Mesenchymal stem cell (in vitro differentiated cells and primary cell): ENCODE results near the gene ASIC1.

Experiments used
- DNase-seq: peaks from one replicate; pipeline ENCODE4 v3.0.0-alpha.2; 2013
- H2AFZ ChIP-seq: one replicate; pipeline ENCODE4 v1.6.1; 2013; ENCODE audit warnings: low read depth, mild to moderate bottlenecking, control low read depth, inconsistent platforms, low read length, moderate library complexity
- H2AK5ac ChIP-seq: 2 replicates; pipeline ENCODE4 v1.6.1; 2013; ENCODE audit warnings: low read length, moderate library complexity, mild to moderate bottlenecking, inconsistent platforms; ENCODE audit not compliant: severe bottlenecking
- H2BK120ac ChIP-seq: one replicate; pipeline ENCODE4 v1.6.1; 2013; ENCODE audit warnings: low read depth, mild to moderate bottlenecking, inconsistent platforms, low read length, moderate library complexity
- H2BK12ac ChIP-seq, 2 experiments: one replicate each; pipeline ENCODE4 v1.6.1; 2013; ENCODE audit warnings: inconsistent platforms in 2 of 2, low read length in 2 of 2, mild to moderate bottlenecking in 2 of 2, moderate library complexity in 2 of 2, control low read depth in 1 of 2
- H2BK15ac ChIP-seq: one replicate; pipeline ENCODE4 v1.6.1; 2013; ENCODE audit warnings: mild to moderate bottlenecking, low read depth, inconsistent platforms; ENCODE audit not compliant: poor library complexity, severe bottlenecking
- H2BK5ac ChIP-seq: 2 replicates; pipeline ENCODE4 v1.6.1; 2013; ENCODE audit warnings: low read depth, mild to moderate bottlenecking, low read length, control low read depth, inconsistent platforms; ENCODE audit not compliant: poor library complexity, severe bottlenecking
- H3K14ac ChIP-seq, 2 experiments: one replicate each; pipeline ENCODE4 v1.6.1; 2013; ENCODE audit warnings: inconsistent platforms in 2 of 2, low read length in 2 of 2, control low read depth in 1 of 2, mild to moderate bottlenecking in 1 of 2, moderate library complexity in 1 of 2
- H3K18ac ChIP-seq, 2 experiments: one replicate each; pipeline ENCODE4 v1.6.1; 2013; ENCODE audit warnings: inconsistent platforms in 2 of 2, low read length in 2 of 2, control low read depth in 1 of 2, low read depth in 1 of 2, mild to moderate bottlenecking in 1 of 2
- H3K23ac ChIP-seq, 2 experiments: one replicate each; pipeline ENCODE4 v1.6.1; 2013; ENCODE audit warnings: inconsistent platforms in 2 of 2, low read length in 2 of 2, mild to moderate bottlenecking in 2 of 2, moderate library complexity in 2 of 2, control low read depth in 1 of 2
- H3K27ac ChIP-seq: 2 replicates; pipeline ENCODE4 v1.5.1; 2013; ENCODE audit warnings: mild to moderate bottlenecking, moderate library complexity, low read length, control low read depth, inconsistent platforms; ENCODE audit not compliant: poor library complexity, severe bottlenecking
- H3K27me3 ChIP-seq, 2 experiments: 2 replicates each; pipeline versions ENCODE4 v1.6.1 to v1.7.0; 2013; ENCODE audit warnings: low read length in 2 of 2, mild to moderate bottlenecking in 2 of 2, moderate library complexity in 2 of 2, control low read depth in 1 of 2, inconsistent platforms in 1 of 2; ENCODE audit not compliant: control insufficient read depth in 1 of 2, insufficient read depth in 1 of 2
- H3K36me3 ChIP-seq, 2 experiments: 2 replicates each; pipeline versions ENCODE4 v1.6.1 to v1.7.0; 2013; ENCODE audit warnings: low read length in 2 of 2, control low read depth in 1 of 2, inconsistent platforms in 1 of 2, low read depth in 1 of 2, mild to moderate bottlenecking in 1 of 2; ENCODE audit not compliant: insufficient read depth in 2 of 2, control insufficient read depth in 1 of 2
- H3K4ac ChIP-seq, 2 experiments: one replicate each; pipeline ENCODE4 v1.6.1; 2013; ENCODE audit warnings: inconsistent platforms in 2 of 2, low read length in 2 of 2, mild to moderate bottlenecking in 2 of 2, moderate library complexity in 2 of 2, control low read depth in 1 of 2, low read depth in 1 of 2
- H3K4me1 ChIP-seq: 2 replicates; pipeline ENCODE4 v1.6.1; 2013; ENCODE audit warnings: low read depth, low read length, control low read depth; ENCODE audit not compliant: control insufficient read depth, insufficient read depth
- H3K4me2 ChIP-seq: 2 replicates; pipeline ENCODE4 v1.6.1; 2013; ENCODE audit warnings: low read length, mild to moderate bottlenecking, inconsistent platforms; ENCODE audit not compliant: poor library complexity, severe bottlenecking
- H3K4me3 ChIP-seq, 2 experiments: 2 replicates each; pipeline versions ENCODE4 v1.5.1 to v1.7.0; 2013; ENCODE audit warnings: low read length in 2 of 2, mild to moderate bottlenecking in 2 of 2, control low read depth in 1 of 2, low read depth in 1 of 2; ENCODE audit not compliant: insufficient read depth in 1 of 2
- H3K79me1 ChIP-seq: replicated peaks from 2 replicates; pipeline ENCODE4 v1.6.1; 2013; ENCODE audit warnings: mild to moderate bottlenecking, control low read depth, low read length, inconsistent platforms; ENCODE audit not compliant: poor library complexity, severe bottlenecking
- H3K9ac ChIP-seq: 2 replicates; pipeline ENCODE4 v1.7.0; 2013; ENCODE audit warnings: mild to moderate bottlenecking, low read length, moderate library complexity
- H3K9me3 ChIP-seq: 2 replicates; pipeline ENCODE4 v1.7.0; 2013; ENCODE audit warnings: mild to moderate bottlenecking, low read length; ENCODE audit not compliant: control insufficient read depth
- H4K8ac ChIP-seq: one replicate; pipeline ENCODE4 v1.6.1; 2013; ENCODE audit warnings: inconsistent platforms, mild to moderate bottlenecking, low read length, moderate library complexity
- H4K91ac ChIP-seq: one replicate; pipeline ENCODE4 v1.6.1; 2013; ENCODE audit warnings: mild to moderate bottlenecking, low read length, inconsistent platforms
- WGBS: methylation state at CpG from one replicate; pipeline ENCODE4 v1.1.7; 2013; ENCODE audit warnings: mixed read lengths; 5-methylcytosine and 5-hydroxymethylcytosine counted together

The ASIC1 gene

DNA sequence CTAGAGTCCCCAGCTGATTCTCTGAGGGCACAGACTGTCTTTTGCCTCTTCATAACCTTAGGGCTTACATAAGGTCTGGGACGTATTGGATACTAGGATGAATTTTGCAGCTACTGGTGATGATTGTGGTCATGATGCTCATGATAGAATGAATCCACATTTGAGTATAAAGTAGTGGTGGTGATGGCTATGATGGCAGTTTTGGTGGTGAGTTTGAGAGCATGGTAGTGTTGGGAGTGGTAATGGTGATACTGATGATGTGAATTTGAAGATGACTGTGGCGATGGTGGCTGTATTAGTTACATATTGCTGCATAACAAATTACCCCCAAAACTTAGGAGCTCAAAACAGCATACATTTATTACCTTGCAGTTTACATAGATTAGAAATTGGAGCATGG lies 14.1 kb upstream of the ASIC1 start:
- H3K27me3 ChIP-seq = no peaks in the 10 kb centered on the region
- H2BK15ac ChIP-seq = no peak overlapping the region
- H2AFZ ChIP-seq = no peak overlapping the region
- H2AK5ac ChIP-seq = no peak overlapping the region
- H2BK120ac ChIP-seq = no peak overlapping the region
- H3K9ac ChIP-seq = no peak overlapping the region
- H3K4ac ChIP-seq = no peak overlapping the region
- no peak overlapping the region for H3K23ac ChIP-seq
- no peak overlapping the region for H2BK5ac ChIP-seq
- H4K91ac ChIP-seq = no peak overlapping the region
- WGBS = 88% methylated on average over 1 of the region's 2 CpGs
- no peak overlapping the region for H3K27ac ChIP-seq
- no peak overlapping the region for H3K18ac ChIP-seq
- no peaks in the 10 kb centered on the region for H3K79me1 ChIP-seq
- no peak overlapping the region for H3K4me2 ChIP-seq
- DNase-seq = no peak
- H3K9me3 ChIP-seq = no peaks in the 10 kb centered on the region
- H4K8ac ChIP-seq = no peak overlapping the region
- H2BK12ac ChIP-seq = no peak overlapping the region
- no peak overlapping the region for H3K4me3 ChIP-seq
- no peaks in the 10 kb centered on the region for H3K36me3 ChIP-seq
- H3K14ac ChIP-seq = no peak overlapping the region
- H3K4me1 ChIP-seq = peaks cover 2% of the 10 kb centered on the region

DNA sequence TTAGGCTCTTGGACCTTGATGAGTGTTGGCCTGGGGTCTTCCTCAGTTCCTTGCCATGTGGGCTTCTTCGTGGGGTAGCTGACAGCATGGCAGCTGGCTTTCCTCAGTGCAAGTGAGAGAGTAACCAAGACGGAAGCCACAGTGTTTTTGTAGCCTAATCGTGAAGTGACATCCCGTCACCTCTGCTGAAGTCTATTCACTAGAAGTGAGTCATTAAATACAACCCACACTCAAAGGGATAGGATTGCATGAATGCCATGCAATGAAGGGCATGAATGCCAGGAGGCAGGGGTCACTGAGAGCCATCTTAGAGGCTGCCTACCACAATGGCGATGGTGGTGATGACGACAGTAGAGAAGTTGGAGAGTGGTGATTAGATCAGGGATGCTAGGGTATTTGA lies 13.5 kb upstream of the ASIC1 start:
- 76% methylated on average over 4 of the region's 6 CpGs for WGBS

DNA sequence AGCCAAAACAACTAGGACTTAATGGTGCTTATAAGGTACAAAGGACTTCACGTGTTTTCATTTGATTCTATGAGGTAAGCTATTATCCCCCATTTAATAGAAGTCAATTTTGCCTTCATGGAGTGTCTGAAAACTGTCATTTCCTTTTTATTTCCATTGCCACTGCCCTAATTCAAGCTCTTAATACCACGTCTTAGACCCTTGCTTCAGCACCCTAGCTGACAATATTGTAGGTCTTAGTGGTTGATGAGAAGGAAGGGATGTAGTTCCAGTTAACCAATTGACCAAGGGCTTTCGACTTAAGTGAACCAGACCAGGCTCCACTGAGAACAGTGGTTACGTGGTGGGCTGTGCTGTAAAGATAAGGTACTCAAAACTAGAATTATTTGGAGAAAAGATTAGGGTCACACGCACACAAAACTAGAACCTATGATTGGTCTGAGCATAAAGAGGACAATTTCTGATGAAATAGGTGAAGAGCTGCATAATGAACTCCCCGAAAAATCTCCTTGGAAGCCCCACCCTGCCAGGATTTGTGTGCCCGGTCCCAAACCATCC lies 9.6 kb upstream of the ASIC1 start:
- Histone ChIP-seq H4K8ac (no peak overlapping the region), H3K36me3 (no peaks in the 10 kb centered on the region), H3K79me1 (no peaks in the 10 kb centered on the region), H4K91ac (no peak overlapping the region), H2BK15ac (no peak overlapping the region), H3K9me3 (no peaks in the 10 kb centered on the region), H2AK5ac (no peak overlapping the region), H2BK120ac (no peak overlapping the region), H3K27ac (no peak overlapping the region), H3K4me2 (no peak overlapping the region), H2AFZ (no peak overlapping the region), H3K23ac (no peak overlapping the region), H2BK5ac (no peak overlapping the region), H3K4me1 (peaks cover 6% of the 10 kb centered on the region), H3K4ac (no peak overlapping the region), H3K9ac (no peak overlapping the region), H3K18ac (no peak overlapping the region), H2BK12ac (no peak overlapping the region), H3K27me3 (peaks cover 17 to 33% of the 10 kb centered on the region in 2 experiments), H3K14ac (no peak overlapping the region), H3K4me3 (no peak overlapping the region)
- DNase-seq = no peak
- WGBS = 88% methylated on average over 6 of the region's 7 CpGs

More for the DNA sequence above, 13.5 kb upstream of the ASIC1 start:
- H4K91ac ChIP-seq = no peak overlapping the region
- H3K9me3 ChIP-seq = no peaks in the 10 kb centered on the region
- no peak overlapping the region for H3K4me3 ChIP-seq
- peaks cover 2% of the 10 kb centered on the region for H3K4me1 ChIP-seq
- no peak overlapping the region for H2BK15ac ChIP-seq
- no peak overlapping the region for H2BK120ac ChIP-seq
- H3K79me1 ChIP-seq = no peaks in the 10 kb centered on the region
- no peak overlapping the region for H2AFZ ChIP-seq
- H3K27ac ChIP-seq = no peak overlapping the region
- H4K8ac ChIP-seq = no peak overlapping the region
- no peak overlapping the region for H3K23ac ChIP-seq
- H3K4me2 ChIP-seq = no peak overlapping the region
- no peaks in the 10 kb centered on the region for H3K27me3 ChIP-seq
- no peak overlapping the region for H3K4ac ChIP-seq
- H2AK5ac ChIP-seq = no peak overlapping the region
- no peak for DNase-seq
- H3K9ac ChIP-seq = no peak overlapping the region
- no peak overlapping the region for H2BK12ac ChIP-seq
- H2BK5ac ChIP-seq = no peak overlapping the region
- H3K36me3 ChIP-seq = no peaks in the 10 kb centered on the region
- no peak overlapping the region for H3K14ac ChIP-seq
- H3K18ac ChIP-seq = no peak overlapping the region

DNA sequence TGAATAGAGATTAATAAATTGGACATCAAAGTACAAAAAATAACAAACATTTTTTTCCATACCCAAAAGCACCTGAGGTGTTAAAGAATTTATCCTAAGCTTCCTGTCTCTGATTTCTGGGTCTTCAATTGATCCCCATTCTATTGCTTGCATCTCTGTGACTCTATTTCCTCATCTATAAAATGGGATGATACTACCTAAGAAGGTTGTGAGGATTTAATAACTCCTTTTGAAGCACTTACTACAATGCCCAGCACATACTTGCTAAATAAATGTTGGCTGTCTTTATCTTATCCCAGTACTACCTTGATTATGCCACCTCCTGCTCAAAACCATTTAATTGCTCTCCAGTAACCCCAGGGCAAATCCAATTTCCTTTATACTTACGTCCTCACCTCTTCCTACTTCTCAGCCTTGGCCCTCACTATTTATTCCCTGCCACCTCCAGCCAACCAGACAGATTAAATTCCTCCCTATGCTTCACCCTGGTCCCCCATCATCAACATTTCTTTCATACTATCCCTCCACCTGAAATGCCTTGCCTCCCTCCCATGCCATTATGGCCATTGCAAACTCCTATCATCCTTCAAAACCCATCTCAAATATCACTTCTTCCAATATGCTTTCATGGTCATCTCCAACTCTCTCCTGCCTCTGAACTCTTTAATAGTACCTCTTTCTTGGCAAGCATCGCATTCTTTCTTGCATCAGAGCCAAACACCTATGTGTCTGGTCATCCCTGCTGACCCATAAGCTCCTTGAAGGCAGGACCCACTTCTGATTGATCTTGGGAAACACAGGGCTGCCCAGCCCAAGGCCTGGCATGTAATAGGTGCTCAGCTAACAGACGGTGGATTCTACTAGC lies 7.9 kb upstream of the ASIC1 start:
- Histone ChIP-seq H3K36me3 (no peaks in the 10 kb centered on the region), H2BK12ac (no peak overlapping the region), H3K27ac (no peak overlapping the region), H3K14ac (no peak overlapping the region), H3K9ac (peak overlapping the region; percentile 76), H2BK15ac (no peak overlapping the region), H4K8ac (no peak overlapping the region), H3K23ac (no peak overlapping the region), H3K4me1 (peaks cover 6% of the 10 kb centered on the region), H3K4ac (no peak overlapping the region), H3K4me2 (no peak overlapping the region), H2AFZ (no peak overlapping the region), H2BK120ac (no peak overlapping the region), H2BK5ac (no peak overlapping the region), H4K91ac (no peak overlapping the region), H2AK5ac (no peak overlapping the region), H3K4me3 (no peak overlapping the region), H3K18ac (no peak overlapping the region), H3K9me3 (no peaks in the 10 kb centered on the region), H3K27me3 (peaks cover 25 to 42% of the 10 kb centered on the region in 2 experiments), H3K79me1 (no peaks in the 10 kb centered on the region)
- no peak for DNase-seq
- WGBS = 96% methylated on average over 3 of the region's 3 CpGs
